Keratinocyte (primary cell): Measurements from ENCODE around the gene ZBTB20. TPM values are rescaled to one million over a fixed set of nuclear protein-coding genes. Genes with fewer than 3 reads are reported as not detected.

Experiments
- DNase-seq: peaks from one replicate; pipeline ENCODE4 v3.0.0-alpha.2; 2011; ENCODE audit warnings: low read depth, missing footprints, low spot score
- FAIRE-seq: peaks from 2 replicates; lab custom pipeline; 2011; peaks lifted over from hg19 to GRCh38; lab: Jason Lieb, UNC
- H2AFZ ChIP-seq: 2 replicates; pipeline ENCODE4 v1.6.0; 2012; ENCODE audit warnings: low read length, control low read depth, inconsistent platforms; ENCODE audit not compliant: control insufficient read depth
- H3K27ac ChIP-seq: 2 replicates; pipeline ENCODE4 v1.5.1; 2011; ENCODE audit warnings: low read length; ENCODE audit not compliant: control insufficient read depth, insufficient read depth
- H3K27me3 ChIP-seq: 3 replicates; pipeline ENCODE4 v1.6.0; 2011; ENCODE audit warnings: low read length; ENCODE audit not compliant: control insufficient read depth, insufficient read depth; ENCODE audit errors: extremely low read depth
- H3K36me3 ChIP-seq, 2 experiments: 2 replicates in 1 of 2; 3 replicates in 1 of 2; pipeline ENCODE4 v1.5.1; 2011; ENCODE audit warnings: low read length in 2 of 2, mild to moderate bottlenecking in 1 of 2; ENCODE audit not compliant: control insufficient read depth in 2 of 2, insufficient read depth in 2 of 2; ENCODE audit errors: extremely low read depth in 1 of 2
- H3K4me1 ChIP-seq: 3 replicates; pipeline ENCODE4 v1.5.1; 2011; ENCODE audit warnings: low read length; ENCODE audit not compliant: control insufficient read depth, insufficient read depth; ENCODE audit errors: extremely low read depth
- H3K4me2 ChIP-seq: 3 replicates; pipeline ENCODE4 v1.6.0; 2011; ENCODE audit warnings: low read depth, low read length; ENCODE audit not compliant: control insufficient read depth, insufficient read depth; ENCODE audit errors: extremely low read depth
- H3K4me3 ChIP-seq, 3 experiments: fragments of 200-600 bp in 1 of 3; sonication (generic) in 1 of 3; 2 replicates in 2 of 3; 3 replicates in 1 of 3; pipeline ENCODE4 v1.5.1; 2011 to 2016; ENCODE audit warnings: low read length in 3 of 3, mild to moderate bottlenecking in 3 of 3, control low read depth in 2 of 3, inconsistent platforms in 1 of 3, low read depth in 1 of 3, mixed read lengths in 1 of 3, mixed run types in 1 of 3, moderate library complexity in 1 of 3; ENCODE audit not compliant: control insufficient read depth in 2 of 3, insufficient read depth in 2 of 3; ENCODE audit errors: extremely low read depth in 1 of 3
- H3K79me2 ChIP-seq: 2 replicates; pipeline ENCODE4 v1.6.0; 2012; ENCODE audit warnings: low read length; ENCODE audit not compliant: control insufficient read depth, insufficient read depth
- H3K9ac ChIP-seq: 3 replicates; pipeline ENCODE4 v1.6.0; 2011; ENCODE audit warnings: low read length; ENCODE audit not compliant: control insufficient read depth, insufficient read depth; ENCODE audit errors: extremely low read depth
- H3K9me1 ChIP-seq: 3 replicates; pipeline ENCODE4 v1.6.0; 2011; ENCODE audit warnings: low read length; ENCODE audit not compliant: control insufficient read depth, insufficient read depth; ENCODE audit errors: extremely low read depth
- H3K9me3 ChIP-seq: 2 replicates; pipeline ENCODE4 v1.5.1; 2012; ENCODE audit warnings: low read depth, low read length; ENCODE audit not compliant: control insufficient read depth
- H4K20me1 ChIP-seq: 3 replicates; pipeline ENCODE4 v1.6.0; 2011; ENCODE audit warnings: low read length; ENCODE audit not compliant: control insufficient read depth, insufficient read depth; ENCODE audit errors: extremely low read depth
- EZH2 ChIP-seq: IDR thresholded peaks from one replicate; pipeline ENCODE4 v1.6.1; 2012; ENCODE audit warnings: inconsistent platforms, mild to moderate bottlenecking, low read length, moderate library complexity
- dilution Hi-C: fragments of 300-500 bp; cut with MboI; formaldehyde crosslinking; loops from one replicate; pipeline ENCODE4 v1.7.0; 2020; ENCODE audit warnings: low sequenced_read_pairs; ENCODE audit not compliant: extremely low pct_ligation_motif_present
- polyA plus RNA-seq, 5 experiments: library from polyadenylated mRNA; depleted of rRNA in 3 of 5; stranded (reverse) in 3 of 5; stranded (forward) in 1 of 5; unstranded in 1 of 5; fragments of >200 nt; gene quantifications; 1 replicate in 1 of 5; 2 replicates in 3 of 5; 3 replicates in 1 of 5; pipeline versions ENCODE4 v1.2.1 to v1.2.3, GENCODE V29; 2011 to 2012; ENCODE audit warnings: missing spikeins in 2 of 5, low read depth in 1 of 5, low replicate concordance in 1 of 5
- TF ChIP-seq, protein P1 (sequence below), 3 experiments: IDR thresholded peaks in 1 of 3; conservative IDR thresholded peaks in 1 of 3; optimal IDR thresholded peaks in 1 of 3; 2 replicates in 2 of 3; 3 replicates in 1 of 3; pipeline versions ENCODE3 to v1.5.1; 2011; ENCODE audit warnings: low read length in 3 of 3, mild to moderate bottlenecking in 3 of 3, moderate library complexity in 2 of 3, control low read depth in 1 of 3, inconsistent platforms in 1 of 3; ENCODE audit not compliant: insufficient read depth in 2 of 3; ENCODE audit errors: extremely low read depth in 1 of 3

The ZBTB20 gene
- polyA plus RNA-seq, 1 donor (not counting 4 experiments of a cell fraction or from before 2014, with no cell fraction given) = 0.52 TPM

DNA sequence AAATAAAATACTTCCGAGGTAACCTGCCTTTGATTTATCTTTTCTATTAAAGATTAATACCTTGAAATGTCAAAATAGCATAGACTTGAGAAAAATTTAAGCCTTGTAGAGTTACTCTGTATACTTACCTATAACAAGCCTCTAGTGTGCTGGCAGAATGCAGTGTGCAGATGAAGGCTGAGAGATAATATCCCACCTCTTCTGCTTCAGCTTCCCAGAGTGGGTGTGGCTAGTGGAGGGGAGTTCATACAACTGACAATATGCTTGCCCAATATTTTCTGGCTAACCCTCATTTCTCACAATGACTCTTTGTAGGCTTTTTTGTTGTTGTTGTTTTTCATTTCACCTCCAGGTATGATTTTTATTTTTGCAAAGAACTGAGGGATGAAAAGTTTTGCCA is 15.7 kb upstream of the ZBTB20 start:
- dilution Hi-C loops = no loop called here
- Histone ChIP-seq H3K9me3 (no peaks in the 10 kb centered on the region), H3K27me3 (no peaks in the 10 kb centered on the region), H3K9me1 (no peaks in the 10 kb centered on the region), H3K9ac (no peak overlapping the region), H3K4me2 (no peak overlapping the region), H2AFZ (no peak overlapping the region), H3K4me3 (no peak overlapping the region), H3K4me1 (no peaks in the 10 kb centered on the region), H4K20me1 (no peaks in the 10 kb centered on the region), H3K36me3 (no peaks in the 10 kb centered on the region), H3K27ac (no peak overlapping the region), H3K79me2 (no peaks in the 10 kb centered on the region)
- DNase-seq = no peak
- no peak for TF ChIP-seq EZH2
- TF ChIP-seq, protein P1, sequence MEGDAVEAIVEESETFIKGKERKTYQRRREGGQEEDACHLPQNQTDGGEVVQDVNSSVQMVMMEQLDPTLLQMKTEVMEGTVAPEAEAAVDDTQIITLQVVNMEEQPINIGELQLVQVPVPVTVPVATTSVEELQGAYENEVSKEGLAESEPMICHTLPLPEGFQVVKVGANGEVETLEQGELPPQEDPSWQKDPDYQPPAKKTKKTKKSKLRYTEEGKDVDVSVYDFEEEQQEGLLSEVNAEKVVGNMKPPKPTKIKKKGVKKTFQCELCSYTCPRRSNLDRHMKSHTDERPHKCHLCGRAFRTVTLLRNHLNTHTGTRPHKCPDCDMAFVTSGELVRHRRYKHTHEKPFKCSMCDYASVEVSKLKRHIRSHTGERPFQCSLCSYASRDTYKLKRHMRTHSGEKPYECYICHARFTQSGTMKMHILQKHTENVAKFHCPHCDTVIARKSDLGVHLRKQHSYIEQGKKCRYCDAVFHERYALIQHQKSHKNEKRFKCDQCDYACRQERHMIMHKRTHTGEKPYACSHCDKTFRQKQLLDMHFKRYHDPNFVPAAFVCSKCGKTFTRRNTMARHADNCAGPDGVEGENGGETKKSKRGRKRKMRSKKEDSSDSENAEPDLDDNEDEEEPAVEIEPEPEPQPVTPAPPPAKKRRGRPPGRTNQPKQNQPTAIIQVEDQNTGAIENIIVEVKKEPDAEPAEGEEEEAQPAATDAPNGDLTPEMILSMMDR (optimal IDR thresholded peaks at IDR 0.05 in 1 of 3, IDR thresholded peaks at IDR 0.05 in 1 of 3, conservative IDR thresholded peaks at IDR 0.05 in 1 of 3; ENCODE audit: extremely low read depth in 1 of 3, insufficient read depth in 2 of 3, low read length in 3 of 3) = no peak
- FAIRE-seq = no peak

GRCh38 chr3:115161866-115162265 is 14.8 kb upstream of the ZBTB20 start:
- Histone ChIP-seq H3K4me2 (no peak overlapping the region), H3K4me3 (no peak overlapping the region), H3K4me1 (no peaks in the 10 kb centered on the region), H3K9me1 (no peaks in the 10 kb centered on the region), H3K27ac (no peak overlapping the region), H3K9me3 (no peaks in the 10 kb centered on the region), H3K27me3 (no peaks in the 10 kb centered on the region), H2AFZ (peak overlapping the region; percentile 32), H3K36me3 (no peaks in the 10 kb centered on the region), H3K9ac (no peak overlapping the region), H3K79me2 (no peaks in the 10 kb centered on the region), H4K20me1 (no peaks in the 10 kb centered on the region)
- DNase-seq (no peak), FAIRE-seq (no peak)
- TF ChIP-seq, protein P1 (optimal IDR thresholded peaks at IDR 0.05 in 1 of 3, IDR thresholded peaks at IDR 0.05 in 1 of 3, conservative IDR thresholded peaks at IDR 0.05 in 1 of 3; ENCODE audit: extremely low read depth in 1 of 3, insufficient read depth in 2 of 3, low read length in 3 of 3) = no peak
- TF ChIP-seq EZH2 = no peak
- dilution Hi-C loops = no loop called here
